ENCODE measurements around the gene SSRP1. TPM values are rescaled to one million over a fixed set of nuclear protein-coding genes. Genes with fewer than 3 reads are reported as not detected.
"Not testable (repeated sequence)": the region's sequence is repeated elsewhere in the genome, so short reads cannot be mapped to it uniquely, and the experiment has no call there.

SSRP1 gene
- polyA plus RNA-seq, 3 donors, result 162 to 212 (median 183) TPM

- DNase-seq, result no peak
Measured at GRCh38 chr11:57303990-57304579, 31.6 kb downstream of the SSRP1 start.

GRCh38 chr11:57303280-57303989, 32.3 kb downstream of the SSRP1 start:
- no peak for DNase-seq

DNA sequence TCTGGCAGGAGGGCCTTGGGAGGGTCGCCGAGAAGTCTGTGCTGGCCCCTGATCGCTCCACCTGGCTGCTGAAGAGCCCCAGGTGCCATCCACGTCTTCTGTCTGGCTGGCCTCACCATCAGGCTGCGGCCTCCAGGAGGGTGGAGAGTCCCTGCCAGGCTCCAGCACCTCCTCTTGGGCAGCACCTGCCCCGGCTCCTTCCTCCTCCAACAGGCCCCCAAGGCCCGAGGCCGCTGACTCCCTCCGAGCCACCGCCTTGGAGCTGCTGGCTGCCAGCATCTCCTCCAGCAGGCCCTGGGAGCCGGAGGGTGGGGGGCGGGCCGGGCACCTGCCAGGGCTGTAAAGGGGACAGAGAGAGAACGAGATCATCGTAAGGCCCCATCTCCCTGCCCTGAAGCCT, 33.2 kb downstream of the SSRP1 start:
- no peak for DNase-seq

DNA sequence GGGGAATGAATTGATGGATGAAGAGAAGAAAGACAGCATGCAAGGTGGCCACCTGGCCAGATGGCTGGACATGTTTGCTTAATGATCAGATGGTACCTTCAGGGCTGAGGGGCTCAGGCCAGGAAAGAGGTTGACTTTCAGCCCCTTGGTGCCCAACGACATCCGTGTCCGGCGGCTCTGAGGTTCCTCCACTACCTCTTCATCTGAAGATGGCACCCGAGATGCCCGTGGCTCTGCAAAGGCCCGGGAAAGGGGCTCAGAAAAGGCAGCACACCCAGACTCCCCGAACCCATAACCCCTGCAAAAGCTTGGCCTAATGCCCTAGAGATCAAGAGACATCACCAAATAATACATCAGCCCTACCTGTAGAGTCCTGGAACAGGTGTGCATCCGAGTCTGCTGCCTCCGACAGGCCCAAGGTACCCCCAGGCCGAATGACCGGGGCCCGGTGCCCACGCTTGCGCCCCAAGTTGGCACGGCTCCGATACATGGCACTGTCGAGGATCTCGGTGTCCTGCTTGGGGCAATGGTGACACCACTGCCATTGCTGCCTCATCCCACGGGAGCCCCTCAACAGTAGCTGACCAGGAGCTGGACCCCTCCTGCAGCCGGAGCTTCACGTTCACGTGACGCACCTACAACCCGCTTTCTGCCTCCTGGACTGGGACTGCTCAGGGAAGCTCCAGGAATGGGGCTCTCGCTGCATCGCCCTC, 33.8 kb downstream of the SSRP1 start:
- no peak for DNase-seq

DNA sequence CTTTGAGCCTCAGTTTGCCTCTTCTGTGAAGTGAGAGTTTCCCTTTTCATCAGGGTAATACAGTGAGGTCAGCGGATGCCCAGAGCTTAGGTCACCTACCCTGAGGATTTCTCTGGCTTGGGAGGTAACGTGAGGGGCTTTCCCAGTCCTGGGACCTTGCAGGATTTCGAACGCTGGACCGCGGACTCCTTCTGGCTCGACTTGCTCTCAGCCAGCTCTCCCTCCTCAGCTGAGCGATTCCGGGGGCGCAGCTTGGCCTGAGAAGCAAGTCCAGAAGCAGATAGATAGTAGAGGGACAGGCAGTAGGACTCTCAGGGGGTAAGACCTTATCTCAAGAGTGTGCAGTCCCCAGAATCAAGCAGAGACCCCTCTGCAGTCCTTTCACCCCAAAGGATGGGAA, 34.9 kb downstream of the SSRP1 start:
- DNase-seq, result no peak

DNA sequence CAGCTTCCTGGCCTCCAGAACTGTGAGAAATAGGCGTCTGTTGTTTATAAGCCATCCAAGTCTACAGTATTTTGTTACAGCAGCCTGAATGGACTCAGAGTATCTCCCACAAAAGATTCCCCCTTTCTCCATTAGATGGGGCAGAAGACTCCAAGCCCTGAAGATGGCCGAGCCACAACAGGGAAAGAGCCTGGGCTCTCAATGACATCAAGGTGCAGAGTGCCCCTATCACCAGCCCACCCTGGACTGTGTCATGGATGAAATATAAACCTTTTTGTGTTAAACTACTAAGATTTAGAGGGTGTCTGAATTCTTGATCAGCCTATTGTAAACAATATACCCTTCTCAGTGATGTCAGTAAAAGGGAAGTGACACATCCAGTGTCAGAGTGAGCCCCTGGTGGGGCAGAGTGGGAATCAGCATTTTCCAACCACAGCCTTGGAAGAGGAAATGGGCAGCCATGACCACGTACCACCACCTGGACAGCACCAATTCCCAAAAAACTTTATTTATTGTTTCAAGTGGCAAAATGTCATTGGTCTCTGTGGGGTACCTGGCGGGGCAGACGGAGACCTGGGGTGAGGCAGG, 36.4 kb downstream of the SSRP1 start:
- no peak for DNase-seq

GRCh38 chr11:57297221-57297620, 38.5 kb downstream of the SSRP1 start:
- no peak for DNase-seq

GRCh38 chr11:57296205-57296604, 39.5 kb downstream of the SSRP1 start:
- DNase-seq, result not testable (repeated sequence)

DNA sequence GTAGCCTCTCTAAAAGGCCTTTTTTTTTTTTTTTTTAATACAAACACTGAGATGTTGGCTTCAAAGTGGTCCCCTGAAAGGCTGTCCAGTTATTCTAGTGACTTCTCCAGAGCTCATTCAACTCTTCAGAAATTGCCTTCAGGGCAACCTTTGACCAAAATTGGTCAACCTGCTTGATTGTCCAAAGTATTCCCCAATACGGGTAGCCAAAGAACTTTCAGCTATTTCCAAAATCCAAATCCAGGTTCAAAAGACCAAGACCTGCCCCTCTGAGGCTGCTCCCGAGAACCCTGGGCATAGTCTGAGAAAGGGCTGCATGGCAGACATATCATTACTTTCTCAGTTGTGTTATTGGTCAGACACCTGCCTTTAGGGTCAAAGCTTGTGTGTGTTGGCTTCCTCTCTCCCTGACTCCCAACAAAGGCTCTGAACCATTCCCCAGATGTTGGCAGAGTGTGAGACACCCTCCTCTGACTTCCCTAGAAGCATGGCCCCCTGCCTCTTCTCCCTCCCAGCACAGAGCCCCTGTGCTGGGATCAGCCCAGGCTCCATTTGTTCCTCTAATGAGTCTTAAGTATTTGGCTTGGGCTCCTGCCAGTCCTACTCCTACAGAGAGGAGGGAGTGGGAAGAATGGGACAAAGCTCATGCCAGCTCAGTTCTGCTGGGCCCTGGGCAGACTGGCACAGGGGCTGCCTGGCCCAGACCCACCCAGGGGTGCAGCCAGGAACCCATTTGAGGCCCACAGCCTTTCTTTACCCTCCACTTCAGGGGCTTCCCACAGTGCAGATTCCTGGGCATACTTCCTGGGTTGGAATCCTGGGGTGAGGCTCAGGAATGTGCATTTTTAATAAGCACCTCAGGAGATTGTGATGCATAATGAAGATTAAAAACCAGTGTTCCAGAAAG, 41.2 kb downstream of the SSRP1 start:
- DNase-seq, result no peak

DNA sequence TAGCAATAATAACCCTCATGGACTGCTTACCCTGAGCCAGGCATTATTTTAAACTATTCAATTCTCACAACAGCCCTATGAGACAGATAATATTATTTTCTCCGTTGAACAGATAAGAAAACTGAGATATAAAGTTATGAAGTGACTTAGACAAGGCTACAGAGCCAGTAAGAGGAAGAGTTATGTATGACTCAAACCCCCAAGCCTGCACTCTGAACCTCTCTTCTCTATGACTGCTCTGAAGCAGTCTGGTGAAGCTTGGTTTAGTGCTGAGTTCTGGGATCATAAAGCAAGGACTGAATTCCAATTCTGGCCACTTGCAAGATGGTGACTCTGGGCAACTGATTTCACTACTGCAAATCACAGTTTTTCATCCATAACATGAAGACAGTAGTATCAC, 45.4 kb downstream of the SSRP1 start:
- DNase-seq, result no peak

- DNase-seq, result peak; percentile 58
Measured at GRCh38 chr11:57288771-57289579, 46.7 kb downstream of the SSRP1 start.

- no peak for DNase-seq
Measured at GRCh38 chr11:57287884-57288283, 47.8 kb downstream of the SSRP1 start.

- no peak for DNase-seq
Measured at GRCh38 chr11:57283231-57283990, 52.3 kb downstream of the SSRP1 start.

- not testable (repeated sequence) for DNase-seq
Measured at GRCh38 chr11:57281546-57281945, 54.1 kb downstream of the SSRP1 start.

DNA sequence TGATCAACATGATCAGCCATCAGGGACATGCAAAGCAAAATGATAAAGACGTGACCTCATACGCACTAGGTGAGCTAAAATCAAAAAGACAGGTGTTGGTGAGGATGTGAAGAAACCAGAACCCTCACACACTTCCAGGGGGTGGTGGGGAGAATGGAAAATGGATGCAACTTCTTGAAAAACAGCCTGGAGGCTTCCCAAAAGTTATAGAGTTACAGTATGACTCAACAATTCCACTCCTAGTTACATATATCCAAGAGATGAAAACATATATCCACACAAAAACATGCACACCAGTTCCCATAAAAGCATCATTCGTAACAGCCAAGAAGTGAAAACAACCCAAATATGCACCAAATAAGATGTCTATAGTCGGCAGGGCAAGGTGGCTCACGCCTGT, 56.6 kb downstream of the SSRP1 start:
- DNase-seq, result no peak

DNA sequence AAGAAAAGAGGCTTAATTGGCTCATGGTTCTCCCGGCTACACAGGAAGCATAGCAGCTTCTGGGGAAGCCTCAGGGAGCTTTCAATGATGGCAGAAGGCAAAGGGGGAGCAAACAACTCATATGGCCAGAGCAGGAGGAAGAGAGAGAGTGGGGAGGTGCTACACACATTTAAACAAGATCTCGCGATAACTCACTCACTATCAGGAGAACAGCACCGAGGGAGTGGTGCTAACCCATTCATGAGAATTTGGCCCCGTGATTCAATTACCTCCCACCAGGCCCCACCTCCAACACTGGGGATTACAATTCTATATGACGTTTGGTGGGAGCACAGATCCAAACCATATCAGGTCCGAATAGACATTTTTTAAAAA, 57.0 kb downstream of the SSRP1 start:
- DNase-seq, result no peak

DNA sequence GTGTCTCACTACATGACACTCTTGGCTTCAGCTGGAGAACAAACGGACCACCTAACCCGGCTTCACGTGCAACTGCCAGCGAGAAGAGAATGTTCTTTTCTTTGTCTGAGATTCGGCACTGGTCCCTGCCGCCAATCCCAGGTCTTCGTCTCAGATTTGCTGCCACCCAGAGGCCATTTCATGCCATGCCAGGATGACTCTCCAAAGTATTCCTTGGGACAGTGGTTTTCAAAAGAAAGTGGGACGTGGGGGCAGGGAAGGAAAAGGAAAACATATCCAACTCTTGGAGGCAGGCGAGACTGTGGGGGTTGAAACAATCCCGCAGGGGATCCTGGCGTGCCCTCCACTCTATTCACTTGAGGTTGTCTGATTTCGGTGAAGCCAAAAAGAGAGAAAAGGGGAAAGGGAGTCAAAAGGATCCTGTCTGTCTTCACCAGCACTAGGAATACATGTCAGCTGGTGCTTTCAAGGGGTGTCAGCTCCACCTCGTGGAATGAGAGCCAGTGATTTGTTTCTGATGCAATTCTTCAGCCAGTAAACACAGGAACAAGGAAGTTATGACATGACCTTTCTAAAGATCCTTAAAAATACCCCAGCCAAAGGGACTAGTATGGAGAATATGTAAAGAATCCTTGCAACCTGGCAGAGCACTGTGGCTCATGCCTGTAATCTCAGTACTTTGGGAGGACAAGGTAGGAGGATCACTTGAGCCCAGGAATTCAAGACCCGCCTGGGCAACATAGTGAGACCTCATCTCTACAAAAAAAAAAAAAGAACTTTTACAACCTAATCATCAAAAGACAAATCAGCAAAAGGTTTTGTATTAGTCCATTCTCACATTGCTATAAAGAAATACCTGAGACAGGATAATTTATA, 57.6 kb downstream of the SSRP1 start:
- peak; percentile 73 for DNase-seq

- no peak for DNase-seq
Measured at GRCh38 chr11:57276971-57277675, 58.6 kb downstream of the SSRP1 start.
